Calu3 (cell line): ENCODE data around the gene NMNAT2. TPM values are rescaled to one million over a fixed set of nuclear protein-coding genes. Genes with fewer than 3 reads are reported as not detected.

Experiments
- BruUV-seq: library from RNA; stranded (reverse); fragments of 400-500 nt; replicated peaks from 2 replicates; lab custom pipeline; 2021; lab: Mats Ljungman, UMichigan
- CTCF ChIA-PET: fragments of 300-600 bp; sonication (Branson Sonifier 250); formaldehyde crosslinking; loops from one replicate; lab custom pipeline; 2022; ENCODE audit warnings: antibody characterized with exemption; lab: Charles Lee
- DNase-seq: peaks from one replicate; pipeline ENCODE4 v3.0.0; 2022
- H3K27ac Mint-ChIP-seq: one replicate; pipeline ENCODE4 v1.8.0; 2022; ENCODE audit warnings: mixed read lengths; ENCODE audit not compliant: unreplicated experiment
- H3K27me3 Mint-ChIP-seq: one replicate; pipeline ENCODE4 v1.8.0; 2022; ENCODE audit warnings: mixed read lengths; ENCODE audit not compliant: unreplicated experiment
- H3K36me3 Mint-ChIP-seq: one replicate; pipeline ENCODE4 v1.8.0; 2022; ENCODE audit warnings: mild to moderate bottlenecking, moderate library complexity, mixed read lengths; ENCODE audit not compliant: insufficient read depth, unreplicated experiment
- H3K4me1 Mint-ChIP-seq: one replicate; pipeline ENCODE4 v1.8.0; 2022; ENCODE audit warnings: mild to moderate bottlenecking, low read depth, mixed read lengths; ENCODE audit not compliant: unreplicated experiment
- H3K4me3 Mint-ChIP-seq: one replicate; pipeline ENCODE4 v1.8.0; 2022; ENCODE audit warnings: mild to moderate bottlenecking, low read depth, moderate library complexity, mixed read lengths; ENCODE audit not compliant: unreplicated experiment
- H3K9me3 Mint-ChIP-seq: one replicate; pipeline ENCODE4 v1.8.0; 2022; ENCODE audit warnings: low read depth, mixed read lengths; ENCODE audit not compliant: unreplicated experiment
- CTCF ChIP-seq: fragments of 200-600 bp; IDR thresholded peaks from one replicate; pipeline ENCODE4 v1.8.0; 2022; ENCODE audit warnings: antibody characterized with exemption; ENCODE audit not compliant: unreplicated experiment
- intact Hi-C: fragments of 100-400 bp; cut with micrococcal nuclease; formaldehyde crosslinking; loops from one replicate; pipeline ENCODE4 v1.10.0; 2022; ENCODE audit not compliant: unreplicated experiment
- total RNA-seq: library from RNA; stranded (reverse); gene quantifications from 2 replicates; pipeline ENCODE4 v1.2.3, GENCODE V29; 2022

The NMNAT2 gene
- total RNA-seq, 1 experiment from 2014 or later: 0.26 TPM

GRCh38 chr1:183423541-183423940 lies 5.4 kb upstream of the NMNAT2 start:
- intact Hi-C loops: no loop called here
- H3K4me3 Mint-ChIP-seq: no peak overlapping the region
- no TSS peak for BruUV-seq

GRCh38 chr1:183419399-183419798 lies 1.2 kb upstream of the NMNAT2 start:
- peaks cover 29% of the 10 kb centered on the region for H3K4me1 Mint-ChIP-seq
- H3K36me3 Mint-ChIP-seq: peaks cover 20% of the 10 kb centered on the region
- H3K4me3 Mint-ChIP-seq: no peak overlapping the region
- CTCF ChIA-PET: no interaction called here
- no peak for DNase-seq
- H3K9me3 Mint-ChIP-seq: no peaks in the 10 kb centered on the region
- peaks cover 65% of the 10 kb centered on the region for H3K27me3 Mint-ChIP-seq
- intact Hi-C loops: no loop called here
- no TSS peak for BruUV-seq
- H3K27ac Mint-ChIP-seq: no peak overlapping the region
- no peak for TF ChIP-seq CTCF

More at GRCh38 chr1:183423541-183423940, 5.4 kb upstream of the NMNAT2 start:
- Mint-ChIP-seq H3K9me3 (no peaks in the 10 kb centered on the region), H3K27ac (no peak overlapping the region), H3K4me1 (peaks cover 13% of the 10 kb centered on the region), H3K27me3 (peaks cover 42% of the 10 kb centered on the region), H3K36me3 (peaks cover 3% of the 10 kb centered on the region)
- no peak for TF ChIP-seq CTCF
- CTCF ChIA-PET: no interaction called here
- DNase-seq: no peak

GRCh38 chr1:183418696-183419095 lies 516 bp upstream of the NMNAT2 start:
- Mint-ChIP-seq H3K9me3 (no peaks in the 10 kb centered on the region), H3K4me1 (peaks cover 29% of the 10 kb centered on the region), H3K27me3 (peaks cover 65% of the 10 kb centered on the region), H3K4me3 (peak overlapping the region; percentile 74), H3K36me3 (peaks cover 20% of the 10 kb centered on the region), H3K27ac (no peak overlapping the region)
- no TSS peak for BruUV-seq
- CTCF ChIA-PET: no interaction called here
- intact Hi-C loops: no loop called here
- DNase-seq: no peak
- TF ChIP-seq CTCF: no peak

GRCh38 chr1:183416850-183417771 lies 1.1 kb downstream of the NMNAT2 start:
- intact Hi-C loops: no loop called here
- peak; percentile 85 for DNase-seq
- BruUV-seq: no TSS peak
- no peak for TF ChIP-seq CTCF
- CTCF ChIA-PET: no interaction called here
- Mint-ChIP-seq H3K4me3 (peak overlapping the region; percentile 74), H3K9me3 (no peaks in the 10 kb centered on the region), H3K4me1 (peaks cover 29% of the 10 kb centered on the region), H3K27me3 (peaks cover 65% of the 10 kb centered on the region), H3K27ac (no peak overlapping the region), H3K36me3 (peaks cover 20% of the 10 kb centered on the region)
